Uterus (tissue), 4 donors: ENCODE data around the gene GNG7. TPM values are rescaled to one million over a fixed set of nuclear protein-coding genes. Genes with fewer than 3 reads are reported as not detected.

ENCODE experiments used
- DNase-seq, 2 donors: peaks; one replicate each; pipeline ENCODE4 v3.0.0-alpha.2; 2019 to 2020
- H3K27ac ChIP-seq, 2 donors: fragments of 200-600 bp; sonication (generic); 1 replicate in 1 of 2; 2 replicates in 1 of 2; pipeline ENCODE4 v1.5.1; 2016 to 2018
- H3K27me3 ChIP-seq, 2 donors: fragments of 200-600 bp; sonication (generic); one replicate each; pipeline ENCODE4 v1.5.1; 2018 to 2019; ENCODE audit warnings: control low read depth in 1 of 2
- H3K36me3 ChIP-seq, 2 donors: fragments of 200-600 bp; sonication (generic); one replicate each; pipeline ENCODE4 v1.5.1; 2019; ENCODE audit warnings: control low read depth in 1 of 2
- H3K4me1 ChIP-seq, 2 donors: fragments of 200-600 bp; sonication (generic); one replicate each; pipeline ENCODE4 v1.5.1; 2018 to 2019; ENCODE audit warnings: control low read depth in 1 of 2
- H3K4me3 ChIP-seq, 2 donors: fragments of 200-600 bp; sonication (generic); 1 replicate in 1 of 2; 2 replicates in 1 of 2; pipeline ENCODE4 v1.5.1; 2018 to 2019; ENCODE audit warnings: mild to moderate bottlenecking in 1 of 2
- H3K9me3 ChIP-seq, 2 donors: fragments of 200-600 bp; sonication (generic); one replicate each; pipeline ENCODE4 v1.5.1; 2019; ENCODE audit warnings: control low read depth in 1 of 2
- POLR2A ChIP-seq, 2 donors: fragments of 450-650 bp; IDR thresholded peaks; one replicate each; pipeline ENCODE4 v1.6.1; 2016; ENCODE audit warnings: antibody characterized with exemption in 2 of 2, mild to moderate bottlenecking in 1 of 2, moderate library complexity in 1 of 2
- intact Hi-C: fragments of 100-400 bp; cut with DNase I; formaldehyde crosslinking; loops from one replicate; pipeline ENCODE4 v1.15.1; 2023; ENCODE audit warnings: low total_unique reads
- total RNA-seq, 4 donors: library from RNA; depleted of rRNA in 3 of 4; stranded (reverse); fragments of >200 nt in 3 of 4; gene quantifications; one replicate each; pipeline versions ENCODE4 v1.1.0 to v1.2.4, GENCODE V29; 2014 to 2023
- TF ChIP-seq, protein P1 (sequence below), 4 experiments: fragments of 200-600 bp in 2 of 4; fragments of 450-650 bp in 2 of 4; sonication (generic) in 2 of 4; IDR thresholded peaks; one replicate each; pipeline ENCODE4 v1.5.1; 2016 to 2019; ENCODE audit warnings: antibody characterized with exemption in 4 of 4, mild to moderate bottlenecking in 2 of 4, moderate library complexity in 1 of 4
- donor health status: DM: yes; HTN: yes; CAD: no.

Gene GNG7
- total RNA-seq, 4 donors from 2014 or later = 0.88 to 11.1 (median 3.2) TPM

DNA sequence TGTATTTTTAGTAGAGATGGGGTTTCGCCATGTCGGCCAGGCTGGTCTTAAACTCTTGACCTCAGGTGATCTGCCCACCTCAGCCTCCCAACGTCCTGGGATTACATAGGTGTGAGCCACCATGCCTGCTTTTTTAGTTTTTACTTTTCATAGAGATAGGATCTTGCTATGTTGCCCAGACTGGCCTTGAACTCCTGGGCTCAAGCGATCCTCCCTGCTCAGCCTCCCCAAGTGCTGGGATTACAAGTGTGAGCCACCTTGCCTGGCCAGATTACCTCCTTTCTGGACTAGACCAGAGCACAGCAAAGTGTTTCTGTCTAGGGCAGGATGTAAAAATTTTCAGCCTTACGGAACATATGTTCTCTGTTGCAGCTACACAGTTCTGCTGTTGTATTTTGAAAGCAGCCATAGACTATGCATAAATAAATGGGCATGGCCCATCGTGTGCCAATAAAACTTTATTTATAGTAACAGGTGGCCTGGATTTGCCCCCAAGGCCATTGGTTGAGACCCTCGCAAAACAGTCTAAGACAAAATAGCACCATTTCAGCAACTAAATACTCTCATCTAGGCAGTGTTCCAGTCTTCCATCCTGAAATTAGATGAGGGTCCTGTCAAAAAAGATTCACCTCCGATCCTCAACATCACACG, 36.0 kb downstream of the GNG7 start:
- H3K4me1 ChIP-seq = no peaks in the 10 kb centered on the region
- TF ChIP-seq POLR2A (IDR thresholded peaks at IDR 0.05) = no peak
- TF ChIP-seq, protein P1, sequence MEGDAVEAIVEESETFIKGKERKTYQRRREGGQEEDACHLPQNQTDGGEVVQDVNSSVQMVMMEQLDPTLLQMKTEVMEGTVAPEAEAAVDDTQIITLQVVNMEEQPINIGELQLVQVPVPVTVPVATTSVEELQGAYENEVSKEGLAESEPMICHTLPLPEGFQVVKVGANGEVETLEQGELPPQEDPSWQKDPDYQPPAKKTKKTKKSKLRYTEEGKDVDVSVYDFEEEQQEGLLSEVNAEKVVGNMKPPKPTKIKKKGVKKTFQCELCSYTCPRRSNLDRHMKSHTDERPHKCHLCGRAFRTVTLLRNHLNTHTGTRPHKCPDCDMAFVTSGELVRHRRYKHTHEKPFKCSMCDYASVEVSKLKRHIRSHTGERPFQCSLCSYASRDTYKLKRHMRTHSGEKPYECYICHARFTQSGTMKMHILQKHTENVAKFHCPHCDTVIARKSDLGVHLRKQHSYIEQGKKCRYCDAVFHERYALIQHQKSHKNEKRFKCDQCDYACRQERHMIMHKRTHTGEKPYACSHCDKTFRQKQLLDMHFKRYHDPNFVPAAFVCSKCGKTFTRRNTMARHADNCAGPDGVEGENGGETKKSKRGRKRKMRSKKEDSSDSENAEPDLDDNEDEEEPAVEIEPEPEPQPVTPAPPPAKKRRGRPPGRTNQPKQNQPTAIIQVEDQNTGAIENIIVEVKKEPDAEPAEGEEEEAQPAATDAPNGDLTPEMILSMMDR (IDR thresholded peaks at IDR 0.05) = no peak
- intact Hi-C loops = no loop called here
- H3K4me3 ChIP-seq = no peak overlapping the region
- no peaks in the 10 kb centered on the region for H3K36me3 ChIP-seq
- no peak for DNase-seq
- H3K27ac ChIP-seq = no peak overlapping the region
- no peaks in the 10 kb centered on the region for H3K27me3 ChIP-seq
- H3K9me3 ChIP-seq = no peaks in the 10 kb centered on the region

DNA sequence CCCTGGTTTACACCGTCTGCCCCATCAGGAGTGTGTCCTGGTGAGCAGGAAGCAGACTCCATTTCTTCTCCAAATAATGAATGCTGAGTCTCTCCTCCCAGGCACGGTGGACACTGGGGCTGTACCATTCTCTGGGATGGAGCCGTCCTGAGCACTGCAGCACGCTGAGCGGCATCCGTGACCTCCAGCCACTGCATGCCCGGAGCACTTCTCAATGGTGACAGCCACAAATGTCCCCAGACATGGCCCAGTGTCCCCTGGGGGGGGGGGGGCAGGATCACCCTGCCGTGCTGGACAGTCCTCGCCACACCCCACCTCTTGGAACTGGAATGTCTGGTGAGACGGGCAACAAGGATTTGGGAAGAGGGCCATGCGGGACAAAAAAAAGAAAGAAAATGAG, 37.4 kb downstream of the GNG7 start:
- TF ChIP-seq, protein P1 (IDR thresholded peaks at IDR 0.05) = no peak
- TF ChIP-seq POLR2A (IDR thresholded peaks at IDR 0.05) = no peak
- DNase-seq = no peak
- H3K4me1 ChIP-seq = no peaks in the 10 kb centered on the region
- no peaks in the 10 kb centered on the region for H3K27me3 ChIP-seq
- no peak overlapping the region for H3K4me3 ChIP-seq
- H3K27ac ChIP-seq = no peak overlapping the region
- H3K9me3 ChIP-seq = no peaks in the 10 kb centered on the region
- H3K36me3 ChIP-seq = no peaks in the 10 kb centered on the region
- intact Hi-C loops = no loop called here

DNA sequence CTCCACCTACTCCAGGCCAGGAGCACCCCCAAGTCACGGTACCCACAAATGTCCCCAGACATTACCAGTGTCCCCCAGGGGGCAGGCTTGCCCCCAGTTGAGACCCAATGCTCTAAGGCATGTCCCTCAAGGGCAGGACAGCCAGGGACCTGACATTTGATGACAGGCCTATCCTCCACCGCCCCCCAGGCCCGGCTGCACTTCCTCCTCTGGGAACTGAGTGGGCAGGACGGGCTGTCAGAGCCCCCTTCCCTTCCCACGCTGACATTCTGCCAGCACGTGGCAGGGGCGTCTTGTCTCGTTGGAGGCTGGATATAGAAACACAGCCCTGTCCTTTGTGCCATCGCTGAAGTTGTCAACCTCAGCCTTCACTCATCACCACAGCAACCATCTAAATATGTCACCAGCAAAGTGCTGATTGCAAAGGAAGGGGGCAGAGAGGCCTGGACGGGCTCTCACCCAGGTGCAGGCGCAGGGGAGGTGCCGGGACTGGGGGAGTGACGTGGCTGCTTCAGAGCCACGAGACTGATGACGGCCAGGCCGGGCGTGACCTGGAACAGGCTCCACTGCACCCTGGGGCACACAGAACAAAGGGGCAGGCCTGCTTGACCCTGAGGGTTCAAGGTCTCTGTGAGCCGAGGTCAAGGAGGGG, 38.4 kb downstream of the GNG7 start:
- H3K27ac ChIP-seq = no peak overlapping the region
- H3K9me3 ChIP-seq = no peaks in the 10 kb centered on the region
- no peaks in the 10 kb centered on the region for H3K27me3 ChIP-seq
- no peaks in the 10 kb centered on the region for H3K36me3 ChIP-seq
- TF ChIP-seq POLR2A (IDR thresholded peaks at IDR 0.05) = no peak
- TF ChIP-seq, protein P1 (IDR thresholded peaks at IDR 0.05) = no peak
- DNase-seq = no peak
- intact Hi-C loops = no loop called here
- no peak overlapping the region for H3K4me3 ChIP-seq
- no peaks in the 10 kb centered on the region for H3K4me1 ChIP-seq

DNA sequence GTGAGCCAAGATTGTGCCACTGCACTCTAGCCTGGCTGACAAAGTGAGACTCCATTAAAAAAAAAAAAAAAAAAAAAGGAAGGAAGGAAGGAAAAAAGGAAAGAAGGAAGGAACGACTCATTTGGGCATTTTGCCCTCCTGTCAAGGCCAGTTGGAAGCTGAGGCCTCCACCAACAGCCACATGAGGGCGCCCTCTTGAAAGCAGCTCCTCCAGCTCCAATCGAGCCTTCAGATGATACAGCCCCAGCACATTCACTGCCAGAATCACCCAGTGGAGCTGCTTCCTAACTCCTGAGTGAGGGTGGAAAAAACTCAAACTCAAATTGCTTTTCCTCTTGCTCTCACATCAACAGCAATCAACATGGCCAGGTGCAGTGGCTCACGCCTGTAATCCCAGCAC, 40.9 kb downstream of the GNG7 start:
- H3K9me3 ChIP-seq = no peaks in the 10 kb centered on the region
- no peak for DNase-seq
- H3K27ac ChIP-seq = no peak overlapping the region
- TF ChIP-seq, protein P1 (IDR thresholded peaks at IDR 0.05) = no peak
- no peak for TF ChIP-seq POLR2A (IDR thresholded peaks at IDR 0.05)
- intact Hi-C loops = no loop called here
- no peaks in the 10 kb centered on the region for H3K27me3 ChIP-seq
- H3K4me3 ChIP-seq = no peak overlapping the region
- no peaks in the 10 kb centered on the region for H3K4me1 ChIP-seq
- no peaks in the 10 kb centered on the region for H3K36me3 ChIP-seq

- Histone ChIP-seq H3K27ac (no peak overlapping the region), H3K4me1 (no peaks in the 10 kb centered on the region), H3K27me3 (no peaks in the 10 kb centered on the region), H3K9me3 (no peaks in the 10 kb centered on the region), H3K4me3 (no peak overlapping the region), H3K36me3 (no peaks in the 10 kb centered on the region)
- TF ChIP-seq, protein P1 (IDR thresholded peaks at IDR 0.05) = no peak
- no peak for TF ChIP-seq POLR2A (IDR thresholded peaks at IDR 0.05)
- intact Hi-C loops = no loop called here
- no peak for DNase-seq
Observed at GRCh38 chr19:2659856-2660432, 42.5 kb downstream of the GNG7 start.
